H9 (cell line): ENCODE data around the gene KCNH4. TPM values are rescaled to one million over a fixed set of nuclear protein-coding genes. Genes with fewer than 3 reads are reported as not detected.

Source experiments
- DNase-seq: peaks from one replicate; pipeline ENCODE4 v3.0.0-alpha.2; 2017
- H2AFZ ChIP-seq: one replicate; pipeline ENCODE4 v1.6.1; 2013; ENCODE audit warnings: mild to moderate bottlenecking, low read length, control low read depth, moderate library complexity
- H2AK5ac ChIP-seq: 2 replicates; pipeline ENCODE4 v1.6.1; 2013; ENCODE audit warnings: low read length, control low read depth, mixed read lengths; ENCODE audit not compliant: insufficient read length
- H2BK120ac ChIP-seq: one replicate; pipeline ENCODE4 v1.6.1; 2013; ENCODE audit warnings: low read depth, mild to moderate bottlenecking, low read length, control low read depth, inconsistent platforms; ENCODE audit not compliant: poor library complexity, severe bottlenecking
- H2BK12ac ChIP-seq: 2 replicates; pipeline ENCODE4 v1.6.1; 2013; ENCODE audit warnings: low read length, control low read depth, mixed read lengths, low read depth; ENCODE audit not compliant: insufficient read length
- H2BK15ac ChIP-seq: 2 replicates; pipeline ENCODE4 v1.6.1; 2013; ENCODE audit warnings: low read depth, low read length, control low read depth
- H2BK20ac ChIP-seq: one replicate; pipeline ENCODE4 v1.6.1; 2013; ENCODE audit warnings: low read depth, mild to moderate bottlenecking, low read length, control low read depth, inconsistent platforms; ENCODE audit not compliant: poor library complexity, severe bottlenecking
- H2BK5ac ChIP-seq: 2 replicates; pipeline ENCODE4 v1.6.1; 2013; ENCODE audit warnings: low read length, control low read depth, mixed read lengths; ENCODE audit not compliant: insufficient read length
- H3K14ac ChIP-seq: 2 replicates; pipeline ENCODE4 v1.6.1; 2013; ENCODE audit warnings: low read length, control low read depth; ENCODE audit not compliant: insufficient read depth
- H3K18ac ChIP-seq: 2 replicates; pipeline ENCODE4 v1.6.1; 2013; ENCODE audit warnings: low read depth, mild to moderate bottlenecking, mixed read lengths, low read length, control low read depth; ENCODE audit not compliant: insufficient read length
- H3K23ac ChIP-seq: 2 replicates; pipeline ENCODE4 v1.6.1; 2013; ENCODE audit warnings: low read length, control low read depth, mixed read lengths, low read depth; ENCODE audit not compliant: insufficient read length
- H3K23me2 ChIP-seq: 2 replicates; pipeline ENCODE4 v1.6.1; 2013; ENCODE audit warnings: low read depth, mild to moderate bottlenecking, mixed read lengths, low read length, control low read depth; ENCODE audit not compliant: insufficient read length, poor library complexity, severe bottlenecking
- H3K27ac ChIP-seq: 2 replicates; pipeline ENCODE4 v1.5.1; 2013; ENCODE audit warnings: low read length, control low read depth, mixed read lengths, low read depth; ENCODE audit not compliant: insufficient read length
- H3K27me3 ChIP-seq: 2 replicates; pipeline ENCODE4 v1.6.1; 2013; ENCODE audit warnings: low read length, control low read depth, inconsistent platforms; ENCODE audit not compliant: insufficient read depth
- H3K4ac ChIP-seq: 2 replicates; pipeline ENCODE4 v1.6.1; 2013; ENCODE audit warnings: low read depth, mild to moderate bottlenecking, control low read depth, inconsistent platforms, low read length, moderate library complexity
- H3K4me1 ChIP-seq: 2 replicates; pipeline ENCODE4 v1.6.1; 2013; ENCODE audit warnings: low read length, control low read depth, inconsistent platforms; ENCODE audit not compliant: insufficient read depth
- H3K4me2 ChIP-seq: 2 replicates; pipeline ENCODE4 v1.6.1; 2013; ENCODE audit warnings: low read length, control low read depth, mixed read lengths; ENCODE audit not compliant: insufficient read length, insufficient read depth
- H3K56ac ChIP-seq: 2 replicates; pipeline ENCODE4 v1.6.1; 2013; ENCODE audit warnings: low read depth, mild to moderate bottlenecking, mixed read lengths, low read length, control low read depth; ENCODE audit not compliant: insufficient read length
- H3K79me1 ChIP-seq: 2 replicates; pipeline ENCODE4 v1.6.1; 2013; ENCODE audit warnings: low read depth, mild to moderate bottlenecking, moderate library complexity, low read length, control low read depth, inconsistent platforms; ENCODE audit not compliant: insufficient read depth, poor library complexity, severe bottlenecking
- H3K79me2 ChIP-seq: 2 replicates; pipeline ENCODE4 v1.6.1; 2013; ENCODE audit warnings: low read length, control low read depth, inconsistent platforms; ENCODE audit not compliant: insufficient read depth
- H3K9ac ChIP-seq: 2 replicates; pipeline ENCODE4 v1.6.1; 2013; ENCODE audit warnings: low read length, control low read depth, mixed read lengths; ENCODE audit not compliant: insufficient read length; ENCODE audit errors: extremely low read depth
- H3K9me3 ChIP-seq: one replicate; pipeline ENCODE4 v1.6.1; 2013; ENCODE audit warnings: low read depth, low read length, inconsistent platforms; ENCODE audit not compliant: control insufficient read depth
- H3T11ph ChIP-seq: one replicate; pipeline ENCODE4 v1.6.1; 2013; ENCODE audit warnings: mild to moderate bottlenecking, low read length, control low read depth, inconsistent platforms
- H4K20me1 ChIP-seq: one replicate; pipeline ENCODE4 v1.6.1; 2013; ENCODE audit not compliant: control insufficient read depth, insufficient read length, insufficient read depth
- H4K5ac ChIP-seq: 2 replicates; pipeline ENCODE4 v1.6.1; 2013; ENCODE audit warnings: low read depth, mild to moderate bottlenecking, mixed read lengths, low read length, control low read depth; ENCODE audit not compliant: insufficient read length
- H4K8ac ChIP-seq: replicated peaks from 2 replicates; pipeline ENCODE4 v1.6.1; 2013; ENCODE audit warnings: low read length, control low read depth, mixed read lengths, low read depth; ENCODE audit not compliant: insufficient read length
- H4K91ac ChIP-seq: 2 replicates; pipeline ENCODE4 v1.6.1; 2013; ENCODE audit warnings: low read depth, mild to moderate bottlenecking, moderate library complexity, mixed read lengths, low read length, control low read depth; ENCODE audit not compliant: insufficient read length
- H3K27ac Mint-ChIP-seq, 3 experiments: 2 replicates in 2 of 3; 3 replicates in 1 of 3; pipeline ENCODE4 v1.8.0; 2020 to 2021; ENCODE audit warnings: mixed read lengths in 3 of 3, mild to moderate bottlenecking in 1 of 3, moderate library complexity in 1 of 3
- H3K27me3 Mint-ChIP-seq: 2 replicates; pipeline ENCODE4 v1.8.0; 2021; ENCODE audit warnings: low read depth, mild to moderate bottlenecking, moderate library complexity, mixed read lengths
- H3K36me3 Mint-ChIP-seq, 3 experiments: 2 replicates in 2 of 3; 3 replicates in 1 of 3; pipeline ENCODE4 v1.8.0; 2020 to 2021; ENCODE audit warnings: low read depth in 3 of 3, mixed read lengths in 3 of 3; ENCODE audit not compliant: insufficient read depth in 1 of 3
- H3K4me1 Mint-ChIP-seq, 2 experiments: 2 replicates each; pipeline ENCODE4 v1.8.0; 2020; ENCODE audit warnings: mixed read lengths in 2 of 2
- H3K4me3 Mint-ChIP-seq, 2 experiments: 2 replicates in 1 of 2; 3 replicates in 1 of 2; pipeline ENCODE4 v1.8.0; 2020 to 2021; ENCODE audit warnings: mild to moderate bottlenecking in 2 of 2, mixed read lengths in 2 of 2, moderate library complexity in 1 of 2
- H3K9me3 Mint-ChIP-seq, 2 experiments: 2 replicates in 1 of 2; 3 replicates in 1 of 2; pipeline ENCODE4 v1.8.0; 2020; ENCODE audit warnings: mild to moderate bottlenecking in 2 of 2, mixed read lengths in 2 of 2, moderate library complexity in 1 of 2
- WGBS: extraction: QIAGEN DNeasy Blood & Tissue Kit; methylation state at CpG from one replicate; pipeline ENCODE4 v1.1.7; 2013; ENCODE audit warnings: missing lambda C conversion rate, low lambda C conversion rate, mixed read lengths; ENCODE audit not compliant: insufficient read length; ENCODE audit errors: extremely low coverage; 5-methylcytosine and 5-hydroxymethylcytosine counted together
- total RNA-seq: library from RNA; stranded (reverse); gene quantifications from 2 replicates; pipeline ENCODE4 v1.2.1, GENCODE V29; 2021
- TF ChIP-seq, protein P1 (sequence below): fragments of 200-600 bp; sonication (generic); conservative IDR thresholded peaks from 3 replicates; pipeline ENCODE4 v1.8.0; 2021; ENCODE audit warnings: antibody characterized with exemption, mild to moderate bottlenecking

KCNH4 gene
- total RNA-seq, 1 experiment from 2014 or later, result not detected

DNA sequence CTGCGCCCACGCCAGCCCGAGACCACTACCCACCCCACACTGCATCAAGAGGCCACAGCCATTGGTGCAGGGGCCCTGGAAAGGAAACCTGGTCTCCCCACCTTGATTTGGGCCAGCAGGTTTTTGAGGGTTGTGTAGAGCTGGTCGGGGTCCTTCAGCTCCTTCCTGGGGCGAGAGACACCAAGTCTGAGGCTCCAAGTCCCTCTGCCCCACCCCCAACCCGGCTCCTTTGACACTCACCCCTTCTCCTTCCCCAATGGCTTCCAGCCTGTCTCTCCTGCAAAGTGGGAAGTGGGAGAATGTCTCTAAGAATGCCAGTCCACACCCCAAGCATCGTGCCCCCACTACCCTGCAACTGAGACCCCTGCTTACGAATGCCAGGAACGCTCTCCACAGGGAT, 66.8 kb downstream of the KCNH4 start:
- no peak overlapping the region for H3K27ac Mint-ChIP-seq
- H2BK5ac ChIP-seq, result no peak overlapping the region
- H3K27me3 Mint-ChIP-seq, result no peaks in the 10 kb centered on the region; the same call in 1 of the 2 replicates
- H3K23me2 ChIP-seq, result no peaks in the 10 kb centered on the region
- TF ChIP-seq, protein P1, sequence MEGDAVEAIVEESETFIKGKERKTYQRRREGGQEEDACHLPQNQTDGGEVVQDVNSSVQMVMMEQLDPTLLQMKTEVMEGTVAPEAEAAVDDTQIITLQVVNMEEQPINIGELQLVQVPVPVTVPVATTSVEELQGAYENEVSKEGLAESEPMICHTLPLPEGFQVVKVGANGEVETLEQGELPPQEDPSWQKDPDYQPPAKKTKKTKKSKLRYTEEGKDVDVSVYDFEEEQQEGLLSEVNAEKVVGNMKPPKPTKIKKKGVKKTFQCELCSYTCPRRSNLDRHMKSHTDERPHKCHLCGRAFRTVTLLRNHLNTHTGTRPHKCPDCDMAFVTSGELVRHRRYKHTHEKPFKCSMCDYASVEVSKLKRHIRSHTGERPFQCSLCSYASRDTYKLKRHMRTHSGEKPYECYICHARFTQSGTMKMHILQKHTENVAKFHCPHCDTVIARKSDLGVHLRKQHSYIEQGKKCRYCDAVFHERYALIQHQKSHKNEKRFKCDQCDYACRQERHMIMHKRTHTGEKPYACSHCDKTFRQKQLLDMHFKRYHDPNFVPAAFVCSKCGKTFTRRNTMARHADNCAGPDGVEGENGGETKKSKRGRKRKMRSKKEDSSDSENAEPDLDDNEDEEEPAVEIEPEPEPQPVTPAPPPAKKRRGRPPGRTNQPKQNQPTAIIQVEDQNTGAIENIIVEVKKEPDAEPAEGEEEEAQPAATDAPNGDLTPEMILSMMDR, result no peak
- no peak overlapping the region for H3K4ac ChIP-seq
- H2BK20ac ChIP-seq, result no peak overlapping the region
- H3K4me1 Mint-ChIP-seq, result peaks cover 6 to 16% of the 10 kb centered on the region in 2 experiments
- no peak overlapping the region for H3K4me2 ChIP-seq
- H3K79me1 ChIP-seq, result no peaks in the 10 kb centered on the region
- H3K4me3 Mint-ChIP-seq, result no peak overlapping the region
- H3K18ac ChIP-seq, result no peak overlapping the region
- no peaks in the 10 kb centered on the region for H4K20me1 ChIP-seq
- H3K36me3 Mint-ChIP-seq, result peaks cover 11 to 51% (median 42%) of the 10 kb centered on the region in 3 experiments; a peak in 6 of 7 replicates
- no peak overlapping the region for H2BK120ac ChIP-seq
- H4K5ac ChIP-seq, result no peak overlapping the region
- no CpG with 5 or more reads among the region's 9 CpGs for WGBS
- H3K27me3 ChIP-seq, result no peaks in the 10 kb centered on the region
- no peak overlapping the region for H3T11ph ChIP-seq
- no peak overlapping the region for H2BK15ac ChIP-seq
- H2BK12ac ChIP-seq, result no peak overlapping the region
- no peak overlapping the region for H3K27ac ChIP-seq
- no peak overlapping the region for H3K9ac ChIP-seq
- no peak for DNase-seq
- H4K91ac ChIP-seq, result no peak overlapping the region
- H3K56ac ChIP-seq, result no peak overlapping the region
- no peak overlapping the region for H4K8ac ChIP-seq
- no peak overlapping the region for H2AFZ ChIP-seq
- no peak overlapping the region for H2AK5ac ChIP-seq
- no peaks in the 10 kb centered on the region for H3K4me1 ChIP-seq
- H3K14ac ChIP-seq, result no peak overlapping the region
- no peaks in the 10 kb centered on the region for H3K79me2 ChIP-seq
- H3K9me3 Mint-ChIP-seq, result no peaks in the 10 kb centered on the region
- H3K23ac ChIP-seq, result no peak overlapping the region
- no peaks in the 10 kb centered on the region for H3K9me3 ChIP-seq
